Omental fat pad (tissue), 4 donors: ENCODE results near the gene PLIN3. TPM values are rescaled to one million over a fixed set of nuclear protein-coding genes. Genes with fewer than 3 reads are reported as not detected.

Source experiments
- total RNA-seq, 4 donors: library from RNA; depleted of rRNA; stranded (reverse); fragments of >200 nt; gene quantifications; one replicate each; pipeline ENCODE4 v1.1.0, GENCODE V29; 2016

PLIN3 gene
- total RNA-seq, 4 donors from 2014 or later: 23.1 to 64.0 (median 33.8) TPM

Other genes with a start within 250 kb of the PLIN3 start
- 1 to 10 TPM; 1.8 to 6.3 (median 3.1) TPM for gene TNFAIP8L1, start 228.2 kb downstream of the PLIN3 start, total RNA-seq
- 10 to 100 TPM; 25.7 to 59.2 (median 51.6) TPM for gene MYDGF, start 197.3 kb downstream of the PLIN3 start, total RNA-seq
- gene DPP9, start 143.8 kb downstream of the PLIN3 start, total RNA-seq: 10 to 100 TPM; 25.3 to 42.9 (median 41.0) TPM
- gene FEM1A, start 75.9 kb downstream of the PLIN3 start, total RNA-seq: 10 to 100 TPM; 11.8 to 22.1 (median 13.9) TPM
- gene TICAM1, start 36.0 kb downstream of the PLIN3 start, total RNA-seq: 1 to 10 TPM; 4.1 to 8.5 (median 6.3) TPM
- 1 to 10 TPM in 1 of 4 donors, under 1 TPM in 1, not detected in 2; 0.69 to 1.1 TPM for gene ARRDC5, start 35.2 kb upstream of the PLIN3 start, total RNA-seq
- 1 to 10 TPM in 2 of 4 donors, under 1 TPM in 2; 0.63 to 3.5 (median 1.0) TPM for gene UHRF1, start 41.8 kb upstream of the PLIN3 start, total RNA-seq
- 10 to 100 TPM; 16.3 to 38.3 (median 22.4) TPM for gene KDM4B, start 101.4 kb upstream of the PLIN3 start, total RNA-seq